Tibial nerve (tissue), 4 donors: ENCODE results near the gene DFFB.

ENCODE experiments used
- CTCF ChIP-seq, 5 experiments: fragments of 200-600 bp in 3 of 5; fragments of 450-650 bp in 2 of 5; sonication (generic) in 3 of 5; IDR thresholded peaks; one replicate each; pipeline ENCODE4 v1.5.1; 2016 to 2019; ENCODE audit warnings: antibody characterized with exemption in 5 of 5, mild to moderate bottlenecking in 3 of 5, moderate library complexity in 2 of 5
- EP300 ChIP-seq, 2 donors: sonication (generic); formaldehyde crosslinking; IDR thresholded peaks; one replicate each; pipeline ENCODE4 v1.6.1; 2017; ENCODE audit warnings: antibody characterized with exemption in 2 of 2, mild to moderate bottlenecking in 1 of 2
- POLR2A ChIP-seq, 2 donors: fragments of 450-650 bp; IDR thresholded peaks; one replicate each; pipeline ENCODE4 v1.6.1; 2017; ENCODE audit warnings: antibody characterized with exemption in 2 of 2, mild to moderate bottlenecking in 2 of 2, moderate library complexity in 2 of 2

GRCh38 chr1:3929126-3929525 is 71.8 kb downstream of the DFFB start:
- no peak for TF ChIP-seq CTCF (IDR thresholded peaks at IDR 0.05)
- no peak for TF ChIP-seq POLR2A (IDR thresholded peaks at IDR 0.05)
- no peak for TF ChIP-seq EP300 (IDR thresholded peaks at IDR 0.05)
